ENCODE measurements around the gene HPCAL1. TPM values are rescaled to one million over a fixed set of nuclear protein-coding genes. Genes with fewer than 3 reads are reported as not detected.

Gene HPCAL1
- total and polyA plus RNA-seq, 2 of the 4 experiments (the other 2 are of a cell fraction): 8.2 to 33.7 TPM

DNA sequence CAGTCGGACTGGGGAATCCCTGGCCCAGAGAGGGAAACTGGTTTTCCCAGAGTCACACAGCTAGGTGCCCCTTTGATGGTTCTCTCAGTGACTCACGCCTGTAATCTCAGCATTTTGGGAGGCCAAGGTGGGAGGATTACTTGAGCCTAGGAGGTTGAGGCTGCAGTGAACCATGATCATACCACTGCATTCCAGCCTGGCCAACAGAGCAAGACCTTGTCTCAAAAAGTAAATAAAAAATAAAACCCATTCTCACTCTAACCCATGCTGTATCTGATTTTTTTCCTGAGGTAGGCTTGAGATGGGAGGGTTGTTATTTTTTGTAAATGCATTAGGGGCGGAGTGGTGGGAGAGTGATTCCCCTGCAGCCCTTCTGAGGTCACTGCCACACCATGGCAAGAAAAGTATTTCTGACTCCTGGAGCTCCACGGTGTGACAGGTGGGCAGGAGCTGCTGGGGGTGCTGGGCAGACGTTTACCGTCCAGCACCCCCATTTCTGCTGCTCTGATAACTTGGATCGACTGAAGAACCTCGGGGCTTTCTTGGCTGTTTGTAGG is 60.3 kb downstream of the HPCAL1 start:
- H3K23ac ChIP-seq (ENCODE audit: low read depth, low read length): no peak overlapping the region
- H3K56ac ChIP-seq (ENCODE audit: extremely low read depth, insufficient read depth, low read length): no peak overlapping the region
- no peak overlapping the region for H2BK120ac ChIP-seq (ENCODE audit: low read depth, low read length)
- no peaks in the 10 kb centered on the region for H3K27me3 ChIP-seq (ENCODE audit: control insufficient read depth, insufficient read depth, low read length)
- peaks cover 13% of the 10 kb centered on the region for H3K9me1 ChIP-seq (ENCODE audit: insufficient read depth, low read length)
- BruUV-seq (replicated peaks): no TSS peak
- no peak overlapping the region for H2AFZ ChIP-seq (replicated peaks; ENCODE audit: low read length, poor library complexity)
- no peak overlapping the region for H3K4me2 ChIP-seq (ENCODE audit: low read depth, low read length)
- intact Hi-C loops (cut with micrococcal nuclease) (no loop called here), dilution Hi-C loops (cut with HindIII; ENCODE audit: low sequenced_read_pairs, unreplicated experiment) (no loop called here), in situ Hi-C loops (cut with MboI; ENCODE audit: low sequenced_read_pairs) (no loop called here)
- no CpG with 5 or more reads among the region's 8 CpGs for WGBS, 2 experiments (ENCODE audit: extremely low coverage in 2 of 2, insufficient read length in 1 of 2)
- peaks cover 30% of the 10 kb centered on the region for H4K20me1 ChIP-seq (ENCODE audit: insufficient read depth, low read length)
- H4K5ac ChIP-seq (ENCODE audit: low read depth, low read length): no peak overlapping the region
- H3K36me3 ChIP-seq (ENCODE audit: control insufficient read depth, insufficient read depth, low read length): no peaks in the 10 kb centered on the region; the same call in 1 of the 2 replicates
- ATAC-seq (ENCODE audit: low read depth) (no peak), DNase-seq (no peak)
- no peak overlapping the region for H3K14ac ChIP-seq (replicated peaks; ENCODE audit: low read depth, low read length)
- peaks cover 6% of the 10 kb centered on the region; the same call in 1 of the 2 replicates for H3K4me1 ChIP-seq (ENCODE audit: control insufficient read depth, insufficient read depth, low read length)
- H3K9me3 ChIP-seq (ENCODE audit: control insufficient read depth, insufficient read depth, low read length): no peaks in the 10 kb centered on the region
- H3K4ac ChIP-seq (ENCODE audit: low read depth, low read length): no peak overlapping the region
- no peak overlapping the region for H3K27ac ChIP-seq (ENCODE audit: insufficient read depth, low read length)
- H2AK5ac ChIP-seq (ENCODE audit: low read depth, low read length): no peak overlapping the region
- H2BK20ac ChIP-seq (ENCODE audit: low read depth, low read length): no peak overlapping the region
- no peak for TF ChIP-seq CEBPB (IDR thresholded peaks at IDR 0.05; ENCODE audit: low read depth, low read length)
- no peak for TF ChIP-seq MAFK (IDR thresholded peaks at IDR 0.05; ENCODE audit: low read depth, low read length)
- TF ChIP-seq, protein P1, sequence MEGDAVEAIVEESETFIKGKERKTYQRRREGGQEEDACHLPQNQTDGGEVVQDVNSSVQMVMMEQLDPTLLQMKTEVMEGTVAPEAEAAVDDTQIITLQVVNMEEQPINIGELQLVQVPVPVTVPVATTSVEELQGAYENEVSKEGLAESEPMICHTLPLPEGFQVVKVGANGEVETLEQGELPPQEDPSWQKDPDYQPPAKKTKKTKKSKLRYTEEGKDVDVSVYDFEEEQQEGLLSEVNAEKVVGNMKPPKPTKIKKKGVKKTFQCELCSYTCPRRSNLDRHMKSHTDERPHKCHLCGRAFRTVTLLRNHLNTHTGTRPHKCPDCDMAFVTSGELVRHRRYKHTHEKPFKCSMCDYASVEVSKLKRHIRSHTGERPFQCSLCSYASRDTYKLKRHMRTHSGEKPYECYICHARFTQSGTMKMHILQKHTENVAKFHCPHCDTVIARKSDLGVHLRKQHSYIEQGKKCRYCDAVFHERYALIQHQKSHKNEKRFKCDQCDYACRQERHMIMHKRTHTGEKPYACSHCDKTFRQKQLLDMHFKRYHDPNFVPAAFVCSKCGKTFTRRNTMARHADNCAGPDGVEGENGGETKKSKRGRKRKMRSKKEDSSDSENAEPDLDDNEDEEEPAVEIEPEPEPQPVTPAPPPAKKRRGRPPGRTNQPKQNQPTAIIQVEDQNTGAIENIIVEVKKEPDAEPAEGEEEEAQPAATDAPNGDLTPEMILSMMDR (conservative IDR thresholded peaks at IDR 0.05; ENCODE audit: low read depth, low read length): no peak
- TF ChIP-seq, protein P2, sequence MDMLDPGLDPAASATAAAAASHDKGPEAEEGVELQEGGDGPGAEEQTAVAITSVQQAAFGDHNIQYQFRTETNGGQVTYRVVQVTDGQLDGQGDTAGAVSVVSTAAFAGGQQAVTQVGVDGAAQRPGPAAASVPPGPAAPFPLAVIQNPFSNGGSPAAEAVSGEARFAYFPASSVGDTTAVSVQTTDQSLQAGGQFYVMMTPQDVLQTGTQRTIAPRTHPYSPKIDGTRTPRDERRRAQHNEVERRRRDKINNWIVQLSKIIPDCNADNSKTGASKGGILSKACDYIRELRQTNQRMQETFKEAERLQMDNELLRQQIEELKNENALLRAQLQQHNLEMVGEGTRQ (IDR thresholded peaks at IDR 0.05; ENCODE audit: low read depth, low read length): no peak
- no peak for TF ChIP-seq MXI1 (IDR thresholded peaks at IDR 0.05; ENCODE audit: borderline replicate concordance, low read depth, low read length)
- TF ChIP-seq, protein P3, sequence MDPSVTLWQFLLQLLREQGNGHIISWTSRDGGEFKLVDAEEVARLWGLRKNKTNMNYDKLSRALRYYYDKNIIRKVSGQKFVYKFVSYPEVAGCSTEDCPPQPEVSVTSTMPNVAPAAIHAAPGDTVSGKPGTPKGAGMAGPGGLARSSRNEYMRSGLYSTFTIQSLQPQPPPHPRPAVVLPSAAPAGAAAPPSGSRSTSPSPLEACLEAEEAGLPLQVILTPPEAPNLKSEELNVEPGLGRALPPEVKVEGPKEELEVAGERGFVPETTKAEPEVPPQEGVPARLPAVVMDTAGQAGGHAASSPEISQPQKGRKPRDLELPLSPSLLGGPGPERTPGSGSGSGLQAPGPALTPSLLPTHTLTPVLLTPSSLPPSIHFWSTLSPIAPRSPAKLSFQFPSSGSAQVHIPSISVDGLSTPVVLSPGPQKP (IDR thresholded peaks at IDR 0.05; ENCODE audit: borderline replicate concordance, low read depth, low read length): no peak
- TF ChIP-seq RCOR1 (IDR thresholded peaks at IDR 0.05; ENCODE audit: insufficient replicate concordance, low read length): no peak
- no peak for TF ChIP-seq CHD1 (IDR thresholded peaks at IDR 0.05; ENCODE audit: low read depth, low read length)
- no peak for TF ChIP-seq RAD21 (IDR thresholded peaks at IDR 0.05; ENCODE audit: low read length)
- no peak for TF ChIP-seq BHLHE40 (IDR thresholded peaks at IDR 0.05; ENCODE audit: low read depth, low read length)
- TF ChIP-seq FOS (IDR thresholded peaks at IDR 0.05; ENCODE audit: low read depth, low read length): no peak
- no peak for TF ChIP-seq MAZ (IDR thresholded peaks at IDR 0.05; ENCODE audit: borderline replicate concordance, low read depth, low read length)
- TF ChIP-seq NFE2L2 (IDR thresholded peaks at IDR 0.05; ENCODE audit: low read depth, low read length): no peak
- TF ChIP-seq SMC3 (IDR thresholded peaks at IDR 0.05; ENCODE audit: low read depth, low read length): no peak
- no peak for TF ChIP-seq RFX5 (IDR thresholded peaks at IDR 0.05; ENCODE audit: low read depth, low read length)
- TF ChIP-seq POLR2A (IDR thresholded peaks at IDR 0.05; ENCODE audit: low read depth, low read length): no peak
- H3K9ac ChIP-seq (ENCODE audit: low read depth, low read length): no peak overlapping the region
- no peak overlapping the region for H3K4me3 ChIP-seq (ENCODE audit: insufficient read depth, low read depth, low read length)
- no peak overlapping the region for H2BK5ac ChIP-seq (ENCODE audit: low read depth, low read length, poor library complexity, severe bottlenecking)
- POLR2A ChIA-PET (ENCODE audit: unreplicated experiment): no interaction called here
- H2AK9ac ChIP-seq (replicated peaks; ENCODE audit: low read depth, low read length, poor library complexity): no peak overlapping the region
- no peak overlapping the region for H4K91ac ChIP-seq (ENCODE audit: insufficient read depth, low read depth, low read length)
- peaks cover 4 to 27% of the 10 kb centered on the region in 2 experiments; a peak in 3 of 4 replicates for H3K79me1 ChIP-seq (ENCODE audit: low read depth in 1 of 2, low read length in 2 of 2)
- no peak overlapping the region for H2BK15ac ChIP-seq (ENCODE audit: low read depth, low read length)
- CTCF ChIA-PET: no interaction called here
- no peak overlapping the region for H4K8ac ChIP-seq (ENCODE audit: low read depth in 2 of 2, low read length in 2 of 2)
- H3K18ac ChIP-seq (ENCODE audit: low read depth, low read length): no peak overlapping the region
